H7 (cell line): Measurements from ENCODE around the gene AKT3. TPM values are rescaled to one million over a fixed set of nuclear protein-coding genes. Genes with fewer than 3 reads are reported as not detected.
"Not testable (repeated sequence)": the region's sequence is repeated elsewhere in the genome, so short reads cannot be mapped to it uniquely, and the experiment has no call there.

ENCODE experiments used
- DNase-seq: peaks from one replicate; pipeline ENCODE4 v3.0.0; 2012
- H3K27me3 ChIP-seq: 2 replicates; pipeline ENCODE4 v1.6.0; 2011; ENCODE audit warnings: mild to moderate bottlenecking, low read length; ENCODE audit not compliant: control insufficient read depth, insufficient read depth
- H3K36me3 ChIP-seq: replicated peaks from 2 replicates; pipeline ENCODE4 v1.5.1; 2011; ENCODE audit warnings: low read length; ENCODE audit not compliant: control insufficient read depth, insufficient read depth
- H3K4me3 ChIP-seq: 2 replicates; pipeline ENCODE4 v1.5.1; 2011; ENCODE audit warnings: low read depth, mild to moderate bottlenecking, control low read depth, low read length, moderate library complexity; ENCODE audit not compliant: insufficient read depth
- total RNA-seq: library from RNA; depleted of rRNA; stranded (reverse); fragments of >200 nt; shearing (Covaris generic); gene quantifications from 2 replicates; pipeline ENCODE4 v1.2.3, GENCODE V29; 2014

The AKT3 gene
- total RNA-seq, 1 experiment from 2014 or later, result 15.0 TPM

GRCh38 chr1:243639027-243639658 is 210.9 kb downstream of the AKT3 start:
- Histone ChIP-seq H3K36me3 (0 out of 2 replicates have a peak, but pooled peaks cover 1% of the 10 kb centered on the region), H3K27me3 (no peaks in the 10 kb centered on the region), H3K4me3 (no peak overlapping the region)
- DNase-seq, result no peak

- no peaks in the 10 kb centered on the region for H3K27me3 ChIP-seq
- DNase-seq, result no peak
- 0 out of 2 replicates have a peak, but pooled peaks cover 1% of the 10 kb centered on the region for H3K36me3 ChIP-seq
Measured at GRCh38 chr1:243638186-243638585, 211.9 kb downstream of the AKT3 start.

GRCh38 chr1:243628476-243628907 is 221.6 kb downstream of the AKT3 start:
- no peaks in the 10 kb centered on the region for H3K27me3 ChIP-seq
- no peak for DNase-seq
- H3K4me3 ChIP-seq, result no peak overlapping the region
- H3K36me3 ChIP-seq, result peaks cover under 1% of the 10 kb centered on the region; the same call in 1 of the 2 replicates

More at GRCh38 chr1:243638186-243638585, 211.9 kb downstream of the AKT3 start:
- no peak overlapping the region for H3K4me3 ChIP-seq

GRCh38 chr1:243623841-243624240 is 226.2 kb downstream of the AKT3 start:
- no peaks in the 10 kb centered on the region for H3K27me3 ChIP-seq

GRCh38 chr1:243621973-243622372 is 228.1 kb downstream of the AKT3 start:
- no peak for DNase-seq
- Histone ChIP-seq H3K4me3 (no peak overlapping the region), H3K36me3 (peaks cover 3% of the 10 kb centered on the region; the same call in 1 of the 2 replicates), H3K27me3 (no peaks in the 10 kb centered on the region)

More at GRCh38 chr1:243623841-243624240, 226.2 kb downstream of the AKT3 start:
- DNase-seq, result no peak
- no peak overlapping the region for H3K4me3 ChIP-seq
- peaks cover 3% of the 10 kb centered on the region; the same call in 1 of the 2 replicates for H3K36me3 ChIP-seq

- DNase-seq, result no peak
- H3K36me3 ChIP-seq, result peaks cover 3% of the 10 kb centered on the region; the same call in 1 of the 2 replicates
- H3K4me3 ChIP-seq, result no peak overlapping the region
Measured at GRCh38 chr1:243620096-243620495, 229.9 kb downstream of the AKT3 start.

GRCh38 chr1:243609698-243610097 is 240.3 kb downstream of the AKT3 start:
- H3K4me3 ChIP-seq, result no peak overlapping the region
- no peaks in the 10 kb centered on the region for H3K27me3 ChIP-seq
- no peak for DNase-seq
- no peaks in the 10 kb centered on the region for H3K36me3 ChIP-seq

More at GRCh38 chr1:243620096-243620495, 229.9 kb downstream of the AKT3 start:
- no peaks in the 10 kb centered on the region for H3K27me3 ChIP-seq

- no peaks in the 10 kb centered on the region for H3K36me3 ChIP-seq
- DNase-seq, result no peak
Measured at GRCh38 chr1:243605604-243606003, 244.4 kb downstream of the AKT3 start.

GRCh38 chr1:243601720-243602119 is 248.3 kb downstream of the AKT3 start:
- DNase-seq, result no peak
- H3K27me3 ChIP-seq, result no peaks in the 10 kb centered on the region
- no peaks in the 10 kb centered on the region for H3K36me3 ChIP-seq
- no peak overlapping the region for H3K4me3 ChIP-seq

More at GRCh38 chr1:243605604-243606003, 244.4 kb downstream of the AKT3 start:
- Histone ChIP-seq H3K4me3 (no peak overlapping the region), H3K27me3 (no peaks in the 10 kb centered on the region)

- Histone ChIP-seq H3K36me3 (no peaks in the 10 kb centered on the region), H3K4me3 (no peak overlapping the region), H3K27me3 (no peaks in the 10 kb centered on the region)
- DNase-seq, result no peak
Measured at GRCh38 chr1:243598433-243598832, 251.6 kb downstream of the AKT3 start.

GRCh38 chr1:243597383-243597782 is 252.7 kb downstream of the AKT3 start:
- no peak for DNase-seq
- Histone ChIP-seq H3K27me3 (no peaks in the 10 kb centered on the region), H3K4me3 (no peak overlapping the region), H3K36me3 (no peaks in the 10 kb centered on the region)

GRCh38 chr1:243596431-243597062 is 253.5 kb downstream of the AKT3 start:
- no peaks in the 10 kb centered on the region for H3K36me3 ChIP-seq
- no peak overlapping the region for H3K4me3 ChIP-seq
- no peaks in the 10 kb centered on the region for H3K27me3 ChIP-seq
- DNase-seq, result no peak

GRCh38 chr1:243595527-243596210 is 254.4 kb downstream of the AKT3 start:
- Histone ChIP-seq H3K4me3 (no peak overlapping the region), H3K36me3 (no peaks in the 10 kb centered on the region)
- DNase-seq, result no peak

GRCh38 chr1:243594455-243594854 is 255.6 kb downstream of the AKT3 start:
- DNase-seq, result no peak
- Histone ChIP-seq H3K4me3 (no peak overlapping the region), H3K27me3 (no peaks in the 10 kb centered on the region), H3K36me3 (no peaks in the 10 kb centered on the region)

More at GRCh38 chr1:243595527-243596210, 254.4 kb downstream of the AKT3 start:
- H3K27me3 ChIP-seq, result no peaks in the 10 kb centered on the region

GRCh38 chr1:243589286-243589685 is 260.8 kb downstream of the AKT3 start:
- H3K4me3 ChIP-seq, H3K36me3 ChIP-seq, H3K27me3 ChIP-seq, DNase-seq: not testable (repeated sequence)
